CD14-positive monocyte (primary cell): ENCODE measurements around the gene FIZ1. TPM values are rescaled to one million over a fixed set of nuclear protein-coding genes. Genes with fewer than 3 reads are reported as not detected.

ENCODE experiments used
- DNase-seq, 3 donors: peaks; one replicate each; pipeline ENCODE4 v3.0.0-alpha.2; 2011 to 2022
- H2AFZ ChIP-seq: 2 replicates; pipeline ENCODE4 v1.6.0; 2012; ENCODE audit warnings: mild to moderate bottlenecking, low read depth, low read length, inconsistent platforms; ENCODE audit not compliant: insufficient read depth, poor library complexity, severe bottlenecking
- H3K27ac ChIP-seq, 2 donors: 1 replicate in 1 of 2; 2 replicates in 1 of 2; pipeline ENCODE4 v1.5.1; 2012 to 2013; ENCODE audit warnings: low read length in 2 of 2, control low read depth in 1 of 2, inconsistent platforms in 1 of 2, low read depth in 1 of 2, mild to moderate bottlenecking in 1 of 2
- H3K27me3 ChIP-seq, 2 donors: one replicate each; pipeline versions ENCODE4 v1.6.0 to v1.6.1; 2011 to 2013; ENCODE audit warnings: low read length in 2 of 2; ENCODE audit not compliant: control insufficient read depth in 2 of 2, insufficient read depth in 2 of 2
- H3K36me3 ChIP-seq, 2 donors: replicated peaks in 1 of 2; 1 replicate in 1 of 2; 2 replicates in 1 of 2; pipeline versions ENCODE4 v1.5.1 to v1.6.1; 2012 to 2013; ENCODE audit warnings: low read length in 2 of 2, control low read depth in 1 of 2, inconsistent platforms in 1 of 2, mild to moderate bottlenecking in 1 of 2; ENCODE audit not compliant: insufficient read depth in 2 of 2, control insufficient read depth in 1 of 2
- H3K4me1 ChIP-seq, 2 donors: 1 replicate in 1 of 2; 2 replicates in 1 of 2; pipeline versions ENCODE4 v1.5.1 to v1.6.1; 2012 to 2013; ENCODE audit warnings: low read length in 2 of 2, control low read depth in 1 of 2, inconsistent platforms in 1 of 2, mild to moderate bottlenecking in 1 of 2, moderate library complexity in 1 of 2; ENCODE audit not compliant: insufficient read depth in 2 of 2, control insufficient read depth in 1 of 2
- H3K4me2 ChIP-seq: replicated peaks from 2 replicates; pipeline ENCODE3; 2012; ENCODE audit warnings: low read length, moderate library complexity, mild to moderate bottlenecking; ENCODE audit not compliant: poor library complexity, severe bottlenecking; ENCODE audit errors: extremely low read depth
- H3K4me3 ChIP-seq, 3 experiments: fragments of 200-600 bp in 1 of 3; sonication (generic) in 1 of 3; replicated peaks in 1 of 3; 1 replicate in 2 of 3; 2 replicates in 1 of 3; pipeline ENCODE4 v1.5.1; 2011 to 2013; ENCODE audit warnings: low read length in 3 of 3, mild to moderate bottlenecking in 3 of 3, control low read depth in 2 of 3, low read depth in 2 of 3, inconsistent platforms in 1 of 3, moderate library complexity in 1 of 3
- H3K79me2 ChIP-seq: 2 replicates; pipeline ENCODE4 v1.6.0; 2012; ENCODE audit warnings: mild to moderate bottlenecking, control low read depth, inconsistent platforms, low read length, moderate library complexity; ENCODE audit not compliant: insufficient read depth
- H3K9ac ChIP-seq: 2 replicates; pipeline ENCODE4 v1.6.0; 2017; ENCODE audit warnings: low read length, mild to moderate bottlenecking; ENCODE audit not compliant: insufficient read depth, poor library complexity, severe bottlenecking
- H3K9me3 ChIP-seq, 2 donors: replicated peaks in 1 of 2; 1 replicate in 1 of 2; 2 replicates in 1 of 2; pipeline versions ENCODE4 v1.5.1 to v1.6.1; 2012 to 2013; ENCODE audit warnings: low read length in 2 of 2, control low read depth in 1 of 2; ENCODE audit not compliant: control insufficient read depth in 1 of 2, insufficient read depth in 1 of 2
- H4K20me1 ChIP-seq: 2 replicates; pipeline ENCODE4 v1.6.0; 2012; ENCODE audit warnings: mild to moderate bottlenecking, low read length, control low read depth, moderate library complexity; ENCODE audit not compliant: insufficient read depth
- H3K27ac Mint-ChIP-seq, 7 donors: one replicate each; pipeline ENCODE4 v1.8.0; 2020; ENCODE audit warnings: mild to moderate bottlenecking in 7 of 7, mixed read lengths in 7 of 7, moderate library complexity in 6 of 7, inconsistent platforms in 2 of 7
- H3K27me3 Mint-ChIP-seq, 3 donors: one replicate each; pipeline ENCODE4 v1.8.0; 2021 to 2022; ENCODE audit warnings: low read depth in 3 of 3, mild to moderate bottlenecking in 3 of 3, mixed read lengths in 3 of 3, moderate library complexity in 3 of 3, inconsistent platforms in 1 of 3
- H3K36me3 Mint-ChIP-seq, 2 donors: one replicate each; pipeline ENCODE4 v1.8.0; 2020; ENCODE audit warnings: mixed read lengths in 2 of 2, inconsistent platforms in 1 of 2, mild to moderate bottlenecking in 1 of 2
- H3K4me1 Mint-ChIP-seq: one replicate; pipeline ENCODE4 v1.8.0; 2020; ENCODE audit warnings: mild to moderate bottlenecking, mixed read lengths
- H3K4me3 Mint-ChIP-seq, 2 donors: one replicate each; pipeline ENCODE4 v1.8.0; 2020; ENCODE audit warnings: mild to moderate bottlenecking in 2 of 2, mixed read lengths in 2 of 2, moderate library complexity in 1 of 2
- H3K9me3 Mint-ChIP-seq, 7 donors: one replicate each; pipeline ENCODE4 v1.8.0; 2020 to 2022; ENCODE audit warnings: mixed read lengths in 7 of 7, mild to moderate bottlenecking in 6 of 7, moderate library complexity in 6 of 7, inconsistent platforms in 2 of 7
- WGBS: methylation state at CpG from one replicate; pipeline ENCODE4 v1.1.5; 2013; ENCODE audit warnings: missing lambda C conversion rate; ENCODE audit not compliant: insufficient coverage; 5-methylcytosine and 5-hydroxymethylcytosine counted together
- intact Hi-C, 2 donors: fragments of 100-400 bp; cut with micrococcal nuclease; formaldehyde crosslinking; loops; one replicate each; pipeline versions ENCODE4 v1.15.0 to v1.15.1; 2023
- polyA plus RNA-seq, 3 donors: library from polyadenylated mRNA; depleted of rRNA in 1 of 3; unstranded in 2 of 3; stranded (reverse) in 1 of 3; fragments of 300-500 nt in 2 of 3; fragments of >200 nt in 1 of 3; fragmentation: Illumina TruSeq in 2 of 3; gene quantifications; 1 replicate in 2 of 3; 2 replicates in 1 of 3; pipeline ENCODE4 v1.2.3, GENCODE V29; 2012 to 2021
- TF ChIP-seq, protein P1 (sequence below): fragments of 200-600 bp; IDR thresholded peaks from one replicate; pipeline ENCODE4 v1.8.0; 2022; ENCODE audit warnings: antibody characterized with exemption, mild to moderate bottlenecking

FIZ1 gene
- polyA plus RNA-seq, 3 donors, result 1.2 to 2.6 (median 1.6) TPM

DNA sequence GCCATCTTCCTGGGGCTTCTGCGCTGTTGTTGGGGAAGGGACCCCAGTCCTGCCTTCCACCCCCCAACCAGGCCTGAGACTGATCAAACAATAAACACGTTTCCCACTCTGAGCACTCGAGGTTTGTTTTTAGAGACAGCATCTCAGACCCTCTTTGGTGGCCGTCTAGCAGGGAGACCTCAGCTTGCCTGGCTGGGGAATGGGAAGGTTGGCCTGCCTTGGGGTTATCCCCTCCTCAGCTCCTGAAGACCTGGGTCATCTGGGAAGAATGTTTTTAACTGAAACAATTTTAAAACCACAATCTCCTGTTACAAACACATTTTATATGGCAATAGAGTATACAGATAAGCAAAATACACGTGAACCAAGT lies 46.2 kb upstream of the FIZ1 start:
- Mint-ChIP-seq H3K4me1 (peaks cover 57% of the 10 kb centered on the region), H3K9me3 (peaks cover 0 to 7% (median 3%) of the 10 kb centered on the region in 7 donors)

DNA sequence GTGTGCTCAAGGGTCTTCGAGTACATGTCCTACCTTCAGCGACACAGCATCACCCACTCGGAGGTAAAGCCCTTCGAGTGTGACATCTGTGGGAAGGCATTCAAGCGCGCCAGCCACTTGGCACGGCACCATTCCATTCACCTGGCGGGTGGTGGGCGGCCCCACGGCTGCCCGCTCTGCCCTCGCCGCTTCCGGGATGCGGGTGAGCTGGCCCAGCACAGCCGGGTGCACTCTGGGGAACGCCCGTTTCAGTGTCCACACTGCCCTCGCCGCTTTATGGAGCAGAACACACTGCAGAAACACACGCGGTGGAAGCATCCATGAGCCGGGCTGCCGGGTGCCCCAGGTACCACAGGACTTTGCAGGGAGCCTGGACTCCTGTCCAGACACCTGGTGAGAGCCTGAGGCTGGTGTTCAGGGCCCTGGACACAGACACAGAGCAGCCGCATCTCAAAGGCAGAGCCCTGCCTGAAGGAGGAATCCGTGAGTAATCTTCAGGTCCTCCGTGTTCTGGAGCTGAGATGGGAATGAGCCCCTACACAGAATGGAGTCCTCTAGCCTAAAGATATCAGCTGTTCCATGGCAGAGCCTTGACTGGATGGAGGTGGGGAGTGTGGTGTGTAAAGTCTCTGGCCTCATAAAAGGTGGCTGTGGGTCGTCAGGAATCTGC lies 45.7 kb upstream of the FIZ1 start:
- Mint-ChIP-seq H3K9me3 (peaks cover 0 to 7% (median 4%) of the 10 kb centered on the region in 7 donors), H3K4me3 (no peak overlapping the region), H3K36me3 (peaks cover 10 to 22% of the 10 kb centered on the region in 2 donors), H3K4me1 (peaks cover 63% of the 10 kb centered on the region), H3K27me3 (peaks cover 7 to 31% (median 19%) of the 10 kb centered on the region in 3 donors), H3K27ac (peak overlapping the region in 1 of 7 donors; percentile 23)
- H3K4me2 ChIP-seq, result peak overlapping the region; percentile 96
- peaks cover 0 to 5% of the 10 kb centered on the region in 2 donors for H3K27me3 ChIP-seq
- H3K4me3 ChIP-seq, result no peak overlapping the region
- TF ChIP-seq, protein P1, sequence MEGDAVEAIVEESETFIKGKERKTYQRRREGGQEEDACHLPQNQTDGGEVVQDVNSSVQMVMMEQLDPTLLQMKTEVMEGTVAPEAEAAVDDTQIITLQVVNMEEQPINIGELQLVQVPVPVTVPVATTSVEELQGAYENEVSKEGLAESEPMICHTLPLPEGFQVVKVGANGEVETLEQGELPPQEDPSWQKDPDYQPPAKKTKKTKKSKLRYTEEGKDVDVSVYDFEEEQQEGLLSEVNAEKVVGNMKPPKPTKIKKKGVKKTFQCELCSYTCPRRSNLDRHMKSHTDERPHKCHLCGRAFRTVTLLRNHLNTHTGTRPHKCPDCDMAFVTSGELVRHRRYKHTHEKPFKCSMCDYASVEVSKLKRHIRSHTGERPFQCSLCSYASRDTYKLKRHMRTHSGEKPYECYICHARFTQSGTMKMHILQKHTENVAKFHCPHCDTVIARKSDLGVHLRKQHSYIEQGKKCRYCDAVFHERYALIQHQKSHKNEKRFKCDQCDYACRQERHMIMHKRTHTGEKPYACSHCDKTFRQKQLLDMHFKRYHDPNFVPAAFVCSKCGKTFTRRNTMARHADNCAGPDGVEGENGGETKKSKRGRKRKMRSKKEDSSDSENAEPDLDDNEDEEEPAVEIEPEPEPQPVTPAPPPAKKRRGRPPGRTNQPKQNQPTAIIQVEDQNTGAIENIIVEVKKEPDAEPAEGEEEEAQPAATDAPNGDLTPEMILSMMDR, result no peak
- H3K9ac ChIP-seq, result peak overlapping the region; percentile 74
- H4K20me1 ChIP-seq, result peaks cover 10% of the 10 kb centered on the region
- DNase-seq, result no peak
- no peak overlapping the region for H2AFZ ChIP-seq
- peaks cover 11 to 13% of the 10 kb centered on the region in 2 donors for H3K36me3 ChIP-seq
- peaks cover 31% of the 10 kb centered on the region for H3K79me2 ChIP-seq
- 98% methylated on average over 25 of the region's 28 CpGs for WGBS
- intact Hi-C loops, result loop anchor here in 1 of 2 donors (5.0 kb wide), 1 partner anchor 38 kb away; the partner anchor contains the start of gene ZNF865
- H3K9me3 ChIP-seq, result peaks cover 0 to under 1% of the 10 kb centered on the region in 2 donors
- peak overlapping the region in 1 of 2 donors; percentile 91 for H3K27ac ChIP-seq
- peaks cover 61 to 71% of the 10 kb centered on the region in 2 donors for H3K4me1 ChIP-seq

More for the DNA sequence above, 46.2 kb upstream of the FIZ1 start:
- no peak for DNase-seq
- H3K27ac Mint-ChIP-seq, result peak overlapping the region in 2 of 7 donors; percentile 7 to 23
- Histone ChIP-seq H3K9ac (no peak overlapping the region), H3K4me1 (peaks cover 56 to 65% of the 10 kb centered on the region in 2 donors), H3K79me2 (peaks cover 31% of the 10 kb centered on the region), H3K4me3 (no peak overlapping the region), H3K4me2 (no peak overlapping the region), H3K27ac (no peak overlapping the region), H3K9me3 (no peaks in the 10 kb centered on the region), H3K27me3 (peaks cover 0 to 5% of the 10 kb centered on the region in 2 donors), H3K36me3 (peaks cover 11 to 13% of the 10 kb centered on the region in 2 donors), H2AFZ (no peak overlapping the region), H4K20me1 (peaks cover 10% of the 10 kb centered on the region)
- H3K27me3 Mint-ChIP-seq, result peaks cover 8 to 31% (median 19%) of the 10 kb centered on the region in 3 donors
- TF ChIP-seq, protein P1, result no peak
- intact Hi-C loops, result no loop called here
- 100% methylated on average over 2 of the region's 5 CpGs for WGBS
- H3K4me3 Mint-ChIP-seq, result no peak overlapping the region
- H3K36me3 Mint-ChIP-seq, result peaks cover 10 to 25% of the 10 kb centered on the region in 2 donors
